ENCODE data around the gene PCSK5. TPM values are rescaled to one million over a fixed set of nuclear protein-coding genes. Genes with fewer than 3 reads are reported as not detected.

Gene PCSK5
- polyA plus RNA-seq, 1 donor from 2014 or later: 1.7 TPM

- H3F3A ChIP-seq (ENCODE audit: insufficient read depth, low read length, poor library complexity, severe bottlenecking): no peaks in the 10 kb centered on the region
- no peak overlapping the region for H3K9ac ChIP-seq (ENCODE audit: low read length)
- H3K27me3 ChIP-seq (ENCODE audit: insufficient read depth, low read depth, low read length): no peaks in the 10 kb centered on the region
- no peaks in the 10 kb centered on the region for H3K79me2 ChIP-seq (replicated peaks; ENCODE audit: insufficient read depth, low read length)
- no peak for TF ChIP-seq EP300 (conservative IDR thresholded peaks at IDR 0.05; ENCODE audit: poor library complexity, severe bottlenecking)
- H3K4me3 ChIP-seq (ENCODE audit: low read length): no peak overlapping the region
- no peaks in the 10 kb centered on the region for H3K36me3 ChIP-seq (ENCODE audit: insufficient read depth, low read length)
- no peak overlapping the region for H2AFZ ChIP-seq (ENCODE audit: low read depth, low read length)
- no peaks in the 10 kb centered on the region for H3K9me3 ChIP-seq (ENCODE audit: low read length)
- no peak overlapping the region for H3K4me2 ChIP-seq (ENCODE audit: low read length)
- no peaks in the 10 kb centered on the region for H4K20me1 ChIP-seq (ENCODE audit: insufficient read depth)
- no peak overlapping the region for H3K27ac ChIP-seq (ENCODE audit: low read length)
- H3K9me2 ChIP-seq (ENCODE audit: insufficient read depth, low read length): no peaks in the 10 kb centered on the region
Observed at GRCh38 chr9:76162086-76162730, 271.7 kb downstream of the PCSK5 start.

- H3K9ac ChIP-seq (ENCODE audit: low read length): no peak overlapping the region
- no peaks in the 10 kb centered on the region for H3K36me3 ChIP-seq (ENCODE audit: insufficient read depth, low read length)
- H4K20me1 ChIP-seq (ENCODE audit: insufficient read depth): no peaks in the 10 kb centered on the region
- H3K27ac ChIP-seq (ENCODE audit: low read length): no peak overlapping the region
- no peak overlapping the region for H3K4me2 ChIP-seq (ENCODE audit: low read length)
- H3F3A ChIP-seq (ENCODE audit: insufficient read depth, low read length, poor library complexity, severe bottlenecking): no peaks in the 10 kb centered on the region
- no peaks in the 10 kb centered on the region for H3K9me2 ChIP-seq (ENCODE audit: insufficient read depth, low read length)
- H3K4me3 ChIP-seq (ENCODE audit: low read length): no peak overlapping the region
- H2AFZ ChIP-seq (ENCODE audit: low read depth, low read length): no peak overlapping the region
- no peaks in the 10 kb centered on the region for H3K27me3 ChIP-seq (ENCODE audit: insufficient read depth, low read depth, low read length)
- H3K79me2 ChIP-seq (replicated peaks; ENCODE audit: insufficient read depth, low read length): no peaks in the 10 kb centered on the region
- H3K9me3 ChIP-seq (ENCODE audit: low read length): no peaks in the 10 kb centered on the region
- TF ChIP-seq POLR2AphosphoS5 (IDR thresholded peaks at IDR 0.05): no peak
- TF ChIP-seq SMC3 (conservative IDR thresholded peaks at IDR 0.05; ENCODE audit: poor library complexity): no peak
- TF ChIP-seq RAD21 (conservative IDR thresholded peaks at IDR 0.05): no peak
- TF ChIP-seq EP300 (conservative IDR thresholded peaks at IDR 0.05; ENCODE audit: poor library complexity, severe bottlenecking): no peak
- TF ChIP-seq EZH2 (IDR thresholded peaks at IDR 0.05; ENCODE audit: borderline replicate concordance, insufficient read depth, low read length, poor library complexity, severe bottlenecking): no peak
- no peak for TF ChIP-seq MXI1 (conservative IDR thresholded peaks at IDR 0.05; ENCODE audit: poor library complexity, severe bottlenecking)
- TF ChIP-seq CTCF (IDR thresholded peaks at IDR 0.05; ENCODE audit: poor library complexity, severe bottlenecking): no peak
- no peak for TF ChIP-seq REST (IDR thresholded peaks at IDR 0.05; ENCODE audit: borderline replicate concordance)
Observed at GRCh38 chr9:76162751-76163500, 272.5 kb downstream of the PCSK5 start.

All from neural cell (in vitro differentiated cells).